Astrocyte of the cerebellum (primary cell): ENCODE data around the gene MKLN1.

Source experiments
- DNase-seq: peaks from one replicate; pipeline ENCODE4 v3.0.0-alpha.2; 2011; ENCODE audit warnings: low read depth
- H3K4me3 ChIP-seq: 2 replicates; pipeline ENCODE4 v1.5.1; 2011; ENCODE audit warnings: mild to moderate bottlenecking, low read depth, low read length, moderate library complexity
- in situ Hi-C: cut with HindIII; loops from 2 replicates; pipeline ENCODE4 v1.10.0; 2017; ENCODE audit warnings: low sequenced_read_pairs
- TF ChIP-seq, protein P1 (sequence below): IDR thresholded peaks from 2 replicates; pipeline ENCODE4 v1.5.1; 2012; ENCODE audit warnings: low read length, low read depth, moderate library complexity, mild to moderate bottlenecking; ENCODE audit errors: missing control alignments

MKLN1 gene

DNA sequence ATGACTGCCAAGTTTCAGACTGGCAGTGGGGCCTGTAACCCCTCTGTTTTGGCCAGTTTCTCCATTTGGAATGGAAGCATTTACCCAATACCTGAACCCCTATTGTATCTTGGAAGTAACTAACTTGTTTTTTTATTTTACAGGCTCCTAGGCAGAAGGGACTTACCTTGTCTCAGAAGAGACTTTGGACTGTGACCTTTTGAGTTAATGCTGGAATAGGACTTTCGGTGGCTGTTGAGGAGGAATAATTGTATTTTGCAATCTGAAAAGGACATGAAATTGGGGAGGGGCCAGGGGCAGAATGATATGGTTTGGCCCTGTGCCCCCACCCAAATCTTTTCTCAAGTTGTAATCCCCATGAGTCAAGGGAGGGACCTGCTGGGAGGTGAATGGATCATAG is 20.0 kb upstream of the MKLN1 start:
- TF ChIP-seq, protein P1, sequence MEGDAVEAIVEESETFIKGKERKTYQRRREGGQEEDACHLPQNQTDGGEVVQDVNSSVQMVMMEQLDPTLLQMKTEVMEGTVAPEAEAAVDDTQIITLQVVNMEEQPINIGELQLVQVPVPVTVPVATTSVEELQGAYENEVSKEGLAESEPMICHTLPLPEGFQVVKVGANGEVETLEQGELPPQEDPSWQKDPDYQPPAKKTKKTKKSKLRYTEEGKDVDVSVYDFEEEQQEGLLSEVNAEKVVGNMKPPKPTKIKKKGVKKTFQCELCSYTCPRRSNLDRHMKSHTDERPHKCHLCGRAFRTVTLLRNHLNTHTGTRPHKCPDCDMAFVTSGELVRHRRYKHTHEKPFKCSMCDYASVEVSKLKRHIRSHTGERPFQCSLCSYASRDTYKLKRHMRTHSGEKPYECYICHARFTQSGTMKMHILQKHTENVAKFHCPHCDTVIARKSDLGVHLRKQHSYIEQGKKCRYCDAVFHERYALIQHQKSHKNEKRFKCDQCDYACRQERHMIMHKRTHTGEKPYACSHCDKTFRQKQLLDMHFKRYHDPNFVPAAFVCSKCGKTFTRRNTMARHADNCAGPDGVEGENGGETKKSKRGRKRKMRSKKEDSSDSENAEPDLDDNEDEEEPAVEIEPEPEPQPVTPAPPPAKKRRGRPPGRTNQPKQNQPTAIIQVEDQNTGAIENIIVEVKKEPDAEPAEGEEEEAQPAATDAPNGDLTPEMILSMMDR, result no peak
- in situ Hi-C loops, result no loop called here
- DNase-seq, result no peak
- no peak overlapping the region for H3K4me3 ChIP-seq

DNA sequence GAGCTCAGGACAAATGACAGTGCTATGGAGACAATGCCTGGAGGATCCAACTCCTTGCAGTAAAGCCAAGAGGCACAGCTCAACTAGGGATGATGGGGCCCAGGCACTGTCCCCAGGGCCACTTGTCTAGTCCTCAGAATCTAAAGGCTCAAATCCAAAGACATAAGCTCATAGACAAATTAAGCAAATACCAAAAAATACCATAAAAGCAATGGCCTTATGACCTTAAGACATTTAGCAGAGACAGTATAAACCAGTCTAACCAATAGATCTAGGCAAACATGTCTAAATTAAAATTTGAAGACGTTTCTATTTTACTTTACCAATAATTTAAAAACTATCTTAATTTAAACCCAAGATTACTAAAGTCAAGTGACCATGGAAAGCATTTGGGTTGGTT is 14.8 kb upstream of the MKLN1 start:
- TF ChIP-seq, protein P1, result no peak
- no peak for DNase-seq
- H3K4me3 ChIP-seq, result no peak overlapping the region
- in situ Hi-C loops, result no loop called here

DNA sequence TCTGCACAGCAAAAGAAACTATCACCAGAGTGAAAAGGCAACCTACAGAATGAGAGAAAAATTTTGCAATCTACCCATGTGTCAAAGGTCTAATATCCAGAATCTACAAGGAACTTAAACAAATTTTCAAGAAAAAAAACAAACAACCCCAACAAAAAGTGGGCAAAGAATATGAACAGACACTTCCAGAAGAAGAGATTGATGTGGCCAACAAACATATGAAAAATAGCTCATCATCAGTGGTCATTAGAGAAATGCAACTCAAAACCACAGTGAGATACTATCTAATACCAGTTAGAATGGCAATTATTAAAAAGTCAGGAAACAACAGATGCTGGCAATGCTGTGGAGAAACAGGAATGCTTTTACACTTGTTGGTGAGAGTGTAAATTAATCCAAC is 7.1 kb upstream of the MKLN1 start:
- TF ChIP-seq, protein P1, result no peak
- no peak for DNase-seq
- no peak overlapping the region for H3K4me3 ChIP-seq
- in situ Hi-C loops, result no loop called here

GRCh38 chr7:131321656-131322055 is 6.0 kb upstream of the MKLN1 start:
- DNase-seq, result no peak
- TF ChIP-seq, protein P1, result no peak
- H3K4me3 ChIP-seq, result no peak overlapping the region
- in situ Hi-C loops, result no loop called here

DNA sequence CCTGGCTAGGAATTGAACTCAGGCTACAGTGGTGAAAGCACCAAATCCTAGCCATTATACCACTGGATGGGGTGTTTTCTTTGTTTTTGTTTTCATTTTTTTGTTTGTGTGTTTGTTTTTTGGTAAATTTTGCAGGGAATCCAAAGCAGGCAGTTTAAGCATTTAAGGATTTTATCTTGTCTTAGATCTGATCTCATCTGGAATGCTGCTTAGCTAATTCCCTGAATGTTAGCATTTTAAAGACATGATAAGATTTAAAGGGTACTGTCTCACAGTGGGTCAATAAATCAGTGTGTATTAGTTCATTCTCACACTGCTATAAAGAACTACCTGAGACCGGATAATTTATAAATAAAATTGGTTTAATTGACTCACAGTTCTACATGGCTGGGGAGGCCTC is 5.6 kb upstream of the MKLN1 start:
- TF ChIP-seq, protein P1, result no peak

GRCh38 chr7:131322861-131323260 is 4.8 kb upstream of the MKLN1 start:
- no peak overlapping the region for H3K4me3 ChIP-seq
- no peak for DNase-seq
- TF ChIP-seq, protein P1, result no peak
- in situ Hi-C loops, result no loop called here

More for the DNA sequence above, 5.6 kb upstream of the MKLN1 start:
- no peak for DNase-seq
- in situ Hi-C loops, result no loop called here
- no peak overlapping the region for H3K4me3 ChIP-seq
